Measurements from ENCODE around the gene PPBP.

The PPBP gene

DNA sequence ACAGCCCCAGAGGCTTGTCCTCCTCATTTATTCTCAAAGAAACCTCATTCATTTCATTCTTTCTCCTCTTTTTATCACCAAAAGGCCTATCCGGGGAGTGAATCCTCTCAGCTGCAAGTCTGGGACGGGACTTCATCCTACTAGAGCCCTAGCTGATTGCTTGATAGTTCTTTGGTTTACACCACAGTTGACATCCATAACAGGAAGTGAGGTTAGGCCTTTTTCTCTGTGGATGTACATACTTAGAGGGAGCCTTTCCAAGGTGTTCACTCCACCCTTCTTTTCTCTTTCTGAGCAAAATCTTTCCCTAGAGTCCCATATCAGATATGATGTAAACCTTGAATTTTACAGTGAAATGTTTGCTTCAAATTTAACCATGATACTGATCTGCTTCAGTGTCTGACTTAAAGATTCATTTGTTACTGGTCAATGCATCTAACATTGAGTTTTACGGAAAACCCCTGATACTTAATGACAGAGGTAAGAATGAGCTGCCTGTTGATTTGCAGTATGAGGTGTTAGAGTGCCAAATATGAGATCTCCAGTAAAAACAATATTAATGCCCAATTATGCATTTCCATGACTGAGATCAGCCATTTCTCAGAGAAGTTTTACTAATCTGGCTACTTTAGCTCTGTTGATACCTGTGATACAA lies 27.3 kb upstream of the PPBP start:
- Histone ChIP-seq H3K27me3 (ENCODE audit: control insufficient read depth, insufficient read depth, low read length) (no peaks in the 10 kb centered on the region), H3K4me1 (ENCODE audit: control insufficient read depth, low read depth, low read length) (peaks cover 6% of the 10 kb centered on the region), H3K36me3 (ENCODE audit: control insufficient read depth, low read depth, low read length) (no peaks in the 10 kb centered on the region), H3K27ac (ENCODE audit: low read length) (no peak overlapping the region), H3K9ac (ENCODE audit: low read length) (no peak overlapping the region), H3K4me3 (ENCODE audit: low read length) (no peak overlapping the region), H3K9me3 (ENCODE audit: control insufficient read depth, low read depth, low read length) (no peaks in the 10 kb centered on the region)

DNA sequence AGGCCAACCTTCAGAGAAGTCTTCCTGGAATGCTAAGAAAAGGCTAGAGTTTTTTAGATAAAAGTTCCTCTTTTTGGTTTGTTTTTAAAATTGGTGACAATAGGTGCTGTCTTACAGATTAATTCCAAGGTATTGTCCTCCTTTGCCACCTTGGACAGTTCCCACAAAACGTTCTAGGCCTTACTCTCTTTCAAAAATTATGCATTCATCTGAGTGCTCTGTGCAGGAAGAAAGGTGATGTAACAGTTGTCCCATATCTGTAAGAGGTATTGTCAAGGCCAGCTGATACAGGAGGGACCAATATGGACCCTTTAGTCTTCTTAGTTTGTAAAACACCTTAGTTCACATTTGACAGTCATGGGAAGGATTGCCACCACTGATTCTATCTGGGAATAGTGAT lies 26.3 kb upstream of the PPBP start:
- H3K9ac ChIP-seq (ENCODE audit: low read length): no peak overlapping the region
- no peak overlapping the region for H3K4me3 ChIP-seq (ENCODE audit: low read length)
- peaks cover 6% of the 10 kb centered on the region for H3K4me1 ChIP-seq (ENCODE audit: control insufficient read depth, low read depth, low read length)

DNA sequence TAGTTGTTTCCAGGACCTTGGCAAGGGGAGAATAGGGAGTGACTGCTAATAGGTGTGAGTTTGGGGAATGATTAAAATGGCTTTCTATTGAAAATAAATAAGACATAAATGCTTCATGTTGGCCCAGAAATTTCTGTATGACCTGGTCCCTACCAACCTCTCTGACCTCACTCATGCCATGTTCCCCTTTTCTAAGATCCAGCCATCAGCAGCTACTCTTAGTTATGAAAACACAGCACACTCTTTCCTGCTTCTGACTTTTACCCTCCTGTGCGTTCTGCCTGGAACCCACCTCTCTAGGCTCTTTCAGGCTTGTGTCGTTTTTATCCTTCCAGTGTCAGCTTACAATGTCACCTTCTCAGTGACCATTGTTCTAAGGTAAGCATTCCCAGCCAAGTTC lies 25.3 kb upstream of the PPBP start:
- H3K27ac ChIP-seq (ENCODE audit: low read length): no peak overlapping the region
- peaks cover 6% of the 10 kb centered on the region for H3K4me1 ChIP-seq (ENCODE audit: control insufficient read depth, low read depth, low read length)
- no peak overlapping the region for H3K9ac ChIP-seq (ENCODE audit: low read length)
- no peaks in the 10 kb centered on the region for H3K9me3 ChIP-seq (ENCODE audit: control insufficient read depth, low read depth, low read length)
- no peak overlapping the region for H3K4me3 ChIP-seq (ENCODE audit: low read length)
- no peaks in the 10 kb centered on the region for H3K27me3 ChIP-seq (ENCODE audit: control insufficient read depth, insufficient read depth, low read length)
- H3K36me3 ChIP-seq (ENCODE audit: control insufficient read depth, low read depth, low read length): no peaks in the 10 kb centered on the region

More for the DNA sequence above, 26.3 kb upstream of the PPBP start:
- Histone ChIP-seq H3K27ac (ENCODE audit: low read length) (no peak overlapping the region), H3K36me3 (ENCODE audit: control insufficient read depth, low read depth, low read length) (no peaks in the 10 kb centered on the region), H3K27me3 (ENCODE audit: control insufficient read depth, insufficient read depth, low read length) (no peaks in the 10 kb centered on the region), H3K9me3 (ENCODE audit: control insufficient read depth, low read depth, low read length) (no peaks in the 10 kb centered on the region)

DNA sequence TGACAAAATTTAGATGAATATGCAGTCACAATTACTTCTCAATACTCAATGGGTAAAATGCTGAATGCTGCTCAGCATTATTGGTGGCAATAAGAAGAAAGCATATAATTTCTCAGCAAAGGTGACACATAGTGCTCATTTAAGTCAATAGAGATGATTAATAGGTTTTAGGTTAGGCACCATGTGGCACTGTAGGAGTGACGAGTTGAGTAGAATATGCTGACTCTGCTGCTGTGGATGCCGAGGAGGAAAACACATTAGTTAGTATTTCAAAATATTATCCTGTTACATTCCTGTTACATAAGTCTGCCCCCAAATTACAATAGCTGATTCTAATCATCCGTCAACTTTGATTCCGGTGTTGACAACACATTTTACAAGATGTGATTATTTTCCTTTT lies 24.1 kb upstream of the PPBP start:
- H3K36me3 ChIP-seq (ENCODE audit: control insufficient read depth, low read depth, low read length): no peaks in the 10 kb centered on the region
- no peaks in the 10 kb centered on the region for H3K9me3 ChIP-seq (ENCODE audit: control insufficient read depth, low read depth, low read length)
- H3K27ac ChIP-seq (ENCODE audit: low read length): no peak overlapping the region
- H3K4me1 ChIP-seq (ENCODE audit: control insufficient read depth, low read depth, low read length): peaks cover 6% of the 10 kb centered on the region
- H3K9ac ChIP-seq (ENCODE audit: low read length): no peak overlapping the region
- no peak overlapping the region for H3K4me3 ChIP-seq (ENCODE audit: low read length)
- no peaks in the 10 kb centered on the region for H3K27me3 ChIP-seq (ENCODE audit: control insufficient read depth, insufficient read depth, low read length)

DNA sequence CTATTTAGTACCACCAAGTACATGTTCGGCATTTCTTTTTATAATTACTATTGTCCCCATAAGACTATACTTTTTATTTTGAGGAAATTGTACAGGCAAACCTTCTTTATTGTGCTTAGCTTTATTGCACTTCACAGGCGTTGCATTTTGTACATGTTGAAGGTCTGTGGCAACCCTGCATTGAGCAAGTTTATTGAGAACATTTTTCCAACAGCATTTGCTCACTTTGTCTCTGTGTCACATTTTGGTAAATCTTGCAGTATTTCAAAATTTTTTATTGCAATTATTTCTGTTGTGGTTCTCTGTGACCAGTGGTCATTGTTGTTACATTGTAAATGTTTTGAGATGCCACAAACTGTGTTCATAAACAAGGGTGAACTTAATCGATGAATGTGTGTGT lies 21.3 kb upstream of the PPBP start:
- Histone ChIP-seq H3K9me3 (ENCODE audit: control insufficient read depth, low read depth, low read length) (no peaks in the 10 kb centered on the region), H3K27ac (ENCODE audit: low read length) (no peak overlapping the region), H3K36me3 (ENCODE audit: control insufficient read depth, low read depth, low read length) (no peaks in the 10 kb centered on the region), H3K4me3 (ENCODE audit: low read length) (no peak overlapping the region), H3K9ac (ENCODE audit: low read length) (no peak overlapping the region), H3K27me3 (ENCODE audit: control insufficient read depth, insufficient read depth, low read length) (no peaks in the 10 kb centered on the region), H3K4me1 (ENCODE audit: control insufficient read depth, low read depth, low read length) (peaks cover 4% of the 10 kb centered on the region)

DNA sequence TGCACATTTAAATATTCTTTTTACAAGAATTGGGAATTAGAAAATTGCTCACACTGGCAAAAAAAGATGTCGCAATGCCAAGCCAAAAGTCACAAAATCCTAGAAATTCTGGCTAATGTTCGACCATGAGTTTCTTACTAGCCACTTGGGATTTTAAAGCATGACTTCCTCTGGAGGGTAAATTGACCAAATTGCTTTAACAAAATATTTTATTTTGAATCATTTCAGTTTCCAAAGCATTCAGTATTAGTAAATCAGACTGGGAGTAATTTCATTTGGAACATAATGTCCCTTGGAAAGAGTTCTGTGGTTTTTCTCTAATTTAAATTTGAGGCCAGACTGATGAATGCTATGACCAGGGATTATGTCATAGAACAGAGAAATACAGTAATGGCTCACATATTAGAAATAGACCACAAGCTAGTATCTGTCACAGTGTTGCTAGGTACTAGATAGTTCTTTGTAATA lies 18.1 kb upstream of the PPBP start:
- no peak overlapping the region for H3K27ac ChIP-seq (ENCODE audit: low read length)
- H3K9me3 ChIP-seq (ENCODE audit: control insufficient read depth, low read depth, low read length): no peaks in the 10 kb centered on the region
- no peaks in the 10 kb centered on the region for H3K27me3 ChIP-seq (ENCODE audit: control insufficient read depth, insufficient read depth, low read length)
- no peak overlapping the region for H3K4me3 ChIP-seq (ENCODE audit: low read length)
- peaks cover 4% of the 10 kb centered on the region for H3K4me1 ChIP-seq (ENCODE audit: control insufficient read depth, low read depth, low read length)
- H3K9ac ChIP-seq (ENCODE audit: low read length): no peak overlapping the region
- no peaks in the 10 kb centered on the region for H3K36me3 ChIP-seq (ENCODE audit: control insufficient read depth, low read depth, low read length)

DNA sequence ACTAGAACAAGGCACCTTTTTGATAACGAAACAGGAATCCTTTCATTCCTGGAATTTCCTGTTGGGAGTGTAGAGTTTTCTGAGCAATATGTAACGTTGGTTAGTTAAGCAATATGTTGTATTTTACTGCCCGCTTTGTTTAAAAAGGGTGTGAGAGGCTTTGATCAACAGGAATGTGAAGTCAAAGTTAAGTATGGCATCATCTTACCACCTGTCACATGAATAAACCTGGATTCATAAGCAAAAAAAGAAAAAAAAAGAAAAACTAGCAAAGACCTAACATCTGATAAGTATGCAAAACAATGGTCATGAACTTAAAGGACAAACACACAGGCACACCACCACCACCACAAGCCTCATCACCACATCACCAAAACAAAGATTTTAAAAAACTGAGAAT lies 17.5 kb upstream of the PPBP start:
- Histone ChIP-seq H3K9ac (ENCODE audit: low read length) (no peak overlapping the region), H3K27ac (ENCODE audit: low read length) (no peak overlapping the region), H3K27me3 (ENCODE audit: control insufficient read depth, insufficient read depth, low read length) (no peaks in the 10 kb centered on the region), H3K9me3 (ENCODE audit: control insufficient read depth, low read depth, low read length) (no peaks in the 10 kb centered on the region), H3K36me3 (ENCODE audit: control insufficient read depth, low read depth, low read length) (no peaks in the 10 kb centered on the region), H3K4me3 (ENCODE audit: low read length) (no peak overlapping the region), H3K4me1 (ENCODE audit: control insufficient read depth, low read depth, low read length) (peaks cover 4% of the 10 kb centered on the region)

DNA sequence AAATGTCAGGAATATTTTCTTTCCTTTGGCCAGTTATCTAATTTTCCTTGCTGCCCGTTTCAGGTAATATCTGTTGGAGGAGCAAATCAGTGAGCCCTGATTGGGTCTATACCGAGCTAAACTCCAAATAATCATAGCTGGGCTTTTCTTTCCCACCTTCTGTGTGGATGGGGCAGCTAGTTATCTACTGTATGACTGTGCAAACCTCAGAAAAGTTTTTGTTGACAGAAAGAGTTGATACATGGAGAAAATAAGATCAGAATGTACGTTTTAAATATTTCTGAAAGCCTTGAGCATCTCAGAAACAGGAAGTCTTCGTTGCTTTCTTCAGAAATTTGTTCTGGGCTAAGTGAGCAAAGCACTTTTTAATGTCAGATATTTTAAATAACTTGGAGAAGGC lies 16.7 kb upstream of the PPBP start:
- H3K36me3 ChIP-seq (ENCODE audit: control insufficient read depth, low read depth, low read length): no peaks in the 10 kb centered on the region
- no peak overlapping the region for H3K27ac ChIP-seq (ENCODE audit: low read length)
- peaks cover 4% of the 10 kb centered on the region for H3K4me1 ChIP-seq (ENCODE audit: control insufficient read depth, low read depth, low read length)
- H3K27me3 ChIP-seq (ENCODE audit: control insufficient read depth, insufficient read depth, low read length): no peaks in the 10 kb centered on the region
- H3K9ac ChIP-seq (ENCODE audit: low read length): no peak overlapping the region
- H3K9me3 ChIP-seq (ENCODE audit: control insufficient read depth, low read depth, low read length): no peaks in the 10 kb centered on the region
- no peak overlapping the region for H3K4me3 ChIP-seq (ENCODE audit: low read length)

DNA sequence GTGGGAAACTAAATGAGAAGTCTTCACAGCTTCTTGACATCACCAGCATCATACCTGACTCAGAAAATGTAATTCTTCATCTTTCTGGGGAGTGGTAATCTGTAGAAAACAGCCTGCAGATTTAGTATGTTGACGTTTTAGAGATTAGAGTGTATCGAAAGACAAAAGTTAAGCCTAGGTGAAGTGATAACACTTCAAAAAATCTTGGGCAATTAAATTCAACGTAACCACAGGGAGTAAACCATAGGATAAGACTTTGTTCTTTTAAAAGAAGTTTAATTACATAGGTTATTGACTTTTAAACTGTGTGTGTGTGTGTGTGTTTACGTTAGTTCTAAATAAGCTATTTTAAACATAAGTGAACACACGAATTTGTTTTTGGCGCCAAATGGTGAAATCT lies 12.3 kb upstream of the PPBP start:
- no peak overlapping the region for H3K27ac ChIP-seq (ENCODE audit: low read length)
- H3K9ac ChIP-seq (ENCODE audit: low read length): no peak overlapping the region
- no peaks in the 10 kb centered on the region for H3K36me3 ChIP-seq (ENCODE audit: control insufficient read depth, low read depth, low read length)
- no peaks in the 10 kb centered on the region for H3K9me3 ChIP-seq (ENCODE audit: control insufficient read depth, low read depth, low read length)
- H3K4me1 ChIP-seq (ENCODE audit: control insufficient read depth, low read depth, low read length): peaks cover 17% of the 10 kb centered on the region
- no peak overlapping the region for H3K4me3 ChIP-seq (ENCODE audit: low read length)
- peaks cover 3% of the 10 kb centered on the region for H3K27me3 ChIP-seq (ENCODE audit: control insufficient read depth, insufficient read depth, low read length)

DNA sequence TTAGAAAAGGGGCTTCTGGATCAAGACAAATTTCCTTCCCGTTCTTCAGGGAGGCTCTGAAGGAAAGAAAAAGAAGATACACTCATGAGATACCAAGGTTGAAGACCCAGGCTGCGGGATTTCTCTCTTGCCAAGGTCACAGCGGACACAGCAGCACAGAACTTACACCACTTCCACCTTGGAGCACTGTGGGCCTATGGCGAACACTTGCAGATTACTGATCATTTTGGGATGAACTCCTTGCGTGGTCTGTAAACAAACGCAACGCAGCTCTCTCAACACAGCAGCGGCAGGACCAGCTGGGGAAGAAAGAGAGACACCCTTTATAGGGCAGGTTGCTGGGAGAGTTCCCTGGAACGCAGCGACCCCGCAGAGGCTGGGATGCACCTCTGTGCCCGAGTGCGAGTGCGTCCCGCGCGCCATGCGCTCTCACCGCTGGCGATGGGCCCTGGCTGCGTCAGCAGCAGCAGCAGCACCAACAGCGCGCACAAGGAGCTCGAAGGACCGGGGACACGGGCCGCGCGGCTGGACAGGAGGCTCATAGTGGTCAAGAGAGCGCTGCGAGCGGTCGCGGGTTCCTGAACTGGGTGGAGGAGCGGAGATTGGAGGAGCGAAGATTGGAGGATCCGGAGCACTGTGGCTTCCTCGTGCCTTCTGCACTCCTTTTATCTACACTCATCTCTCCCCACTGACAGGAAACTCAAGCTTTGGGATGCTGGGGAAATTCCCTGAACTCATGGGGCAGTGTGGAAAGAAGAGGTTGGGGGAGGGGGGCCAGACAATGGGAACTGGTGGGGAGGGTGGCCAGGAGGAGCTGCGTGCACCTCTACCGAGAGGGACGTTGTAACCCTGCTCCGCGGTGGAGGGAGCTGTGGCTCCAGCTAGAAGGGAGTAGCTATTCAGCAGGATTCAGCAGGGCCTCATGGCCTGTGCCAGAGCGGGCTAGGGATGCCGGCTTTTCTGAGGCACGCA lies 10.3 kb upstream of the PPBP start, which contains the start of gene CXCL5:
Gene CXCL5, minus strand, starts transcription at position 638 of the 972 bp plus-strand sequence. Its CDS starts 96 bp downstream, at position 542.
- Histone ChIP-seq H3K4me1 (ENCODE audit: control insufficient read depth, low read depth, low read length) (peaks cover 17% of the 10 kb centered on the region), H3K9ac (ENCODE audit: low read length) (no peak within 1 kb of the TSS), H3K27ac (ENCODE audit: low read length) (no peak within 1 kb of the TSS), H3K9me3 (ENCODE audit: control insufficient read depth, low read depth, low read length) (no peaks in the 10 kb centered on the region), H3K27me3 (ENCODE audit: control insufficient read depth, insufficient read depth, low read length) (peaks cover 3% of the 10 kb centered on the region), H3K4me3 (ENCODE audit: low read length) (peak within 1 kb of the TSS; percentile 45), H3K36me3 (ENCODE audit: control insufficient read depth, low read depth, low read length) (no peaks in the 10 kb centered on the region)

DNA sequence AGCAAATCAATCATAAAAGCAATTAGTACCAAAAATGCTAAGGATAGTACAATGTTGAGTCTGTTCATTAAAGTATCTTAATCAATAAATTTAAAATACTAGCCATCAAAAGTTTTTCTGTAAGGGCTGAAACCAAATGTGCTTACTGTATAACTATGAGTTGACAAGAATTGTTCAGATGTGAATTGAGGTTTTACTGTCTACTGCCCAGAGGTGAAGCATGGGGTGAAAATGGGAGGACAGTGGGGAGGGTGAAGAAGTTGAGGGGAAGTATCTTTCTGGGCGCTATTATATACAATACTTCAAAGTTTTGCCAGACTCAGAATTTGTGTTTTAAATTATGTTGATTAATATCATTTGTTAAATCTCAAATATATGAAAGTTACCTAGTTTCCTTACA lies 4.1 kb upstream of the PPBP start:
- Histone ChIP-seq H3K4me1 (ENCODE audit: control insufficient read depth, low read depth, low read length) (peaks cover 12% of the 10 kb centered on the region), H3K9ac (ENCODE audit: low read length) (no peak overlapping the region)

DNA sequence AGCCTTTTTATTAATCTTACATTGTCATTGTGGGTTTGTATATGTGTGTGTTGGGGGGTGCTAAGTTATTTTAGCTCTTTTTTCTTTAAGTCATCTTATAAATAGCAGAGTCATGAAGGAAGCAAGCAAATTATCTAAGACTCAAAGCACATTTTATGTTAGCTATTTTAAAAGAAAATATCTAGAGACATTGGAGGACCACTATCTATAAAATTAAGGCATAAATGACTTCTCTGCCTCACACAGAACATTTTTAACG lies 3.7 kb upstream of the PPBP start:
- H3K36me3 ChIP-seq (ENCODE audit: control insufficient read depth, low read depth, low read length): no peaks in the 10 kb centered on the region
- H3K27ac ChIP-seq (ENCODE audit: low read length): no peak overlapping the region
- H3K4me1 ChIP-seq (ENCODE audit: control insufficient read depth, low read depth, low read length): peaks cover 11% of the 10 kb centered on the region
- no peaks in the 10 kb centered on the region for H3K9me3 ChIP-seq (ENCODE audit: control insufficient read depth, low read depth, low read length)
- H3K9ac ChIP-seq (ENCODE audit: low read length): no peak overlapping the region
- no peak overlapping the region for H3K4me3 ChIP-seq (ENCODE audit: low read length)
- no peaks in the 10 kb centered on the region for H3K27me3 ChIP-seq (ENCODE audit: control insufficient read depth, insufficient read depth, low read length)

More for the DNA sequence above, 4.1 kb upstream of the PPBP start:
- no peaks in the 10 kb centered on the region for H3K27me3 ChIP-seq (ENCODE audit: control insufficient read depth, insufficient read depth, low read length)
- no peak overlapping the region for H3K27ac ChIP-seq (ENCODE audit: low read length)
- no peaks in the 10 kb centered on the region for H3K36me3 ChIP-seq (ENCODE audit: control insufficient read depth, low read depth, low read length)
- no peak overlapping the region for H3K4me3 ChIP-seq (ENCODE audit: low read length)
- H3K9me3 ChIP-seq (ENCODE audit: control insufficient read depth, low read depth, low read length): no peaks in the 10 kb centered on the region
